Activated CD4-positive, CD25-positive, alpha-beta regulatory T cell treated with anti-CD3 and anti-CD28 coated beads, Interleukin-2, amount 50 U/mL, for 72 hours (primary cell): Measurements from ENCODE around the gene SLC38A3.
"Not testable (repeated sequence)": the region's sequence is repeated elsewhere in the genome, so short reads cannot be mapped to it uniquely, and the experiment has no call there.

ENCODE experiments used
- DNase-seq: peaks from one replicate; pipeline ENCODE4 v3.0.0; 2021

The SLC38A3 gene

DNA sequence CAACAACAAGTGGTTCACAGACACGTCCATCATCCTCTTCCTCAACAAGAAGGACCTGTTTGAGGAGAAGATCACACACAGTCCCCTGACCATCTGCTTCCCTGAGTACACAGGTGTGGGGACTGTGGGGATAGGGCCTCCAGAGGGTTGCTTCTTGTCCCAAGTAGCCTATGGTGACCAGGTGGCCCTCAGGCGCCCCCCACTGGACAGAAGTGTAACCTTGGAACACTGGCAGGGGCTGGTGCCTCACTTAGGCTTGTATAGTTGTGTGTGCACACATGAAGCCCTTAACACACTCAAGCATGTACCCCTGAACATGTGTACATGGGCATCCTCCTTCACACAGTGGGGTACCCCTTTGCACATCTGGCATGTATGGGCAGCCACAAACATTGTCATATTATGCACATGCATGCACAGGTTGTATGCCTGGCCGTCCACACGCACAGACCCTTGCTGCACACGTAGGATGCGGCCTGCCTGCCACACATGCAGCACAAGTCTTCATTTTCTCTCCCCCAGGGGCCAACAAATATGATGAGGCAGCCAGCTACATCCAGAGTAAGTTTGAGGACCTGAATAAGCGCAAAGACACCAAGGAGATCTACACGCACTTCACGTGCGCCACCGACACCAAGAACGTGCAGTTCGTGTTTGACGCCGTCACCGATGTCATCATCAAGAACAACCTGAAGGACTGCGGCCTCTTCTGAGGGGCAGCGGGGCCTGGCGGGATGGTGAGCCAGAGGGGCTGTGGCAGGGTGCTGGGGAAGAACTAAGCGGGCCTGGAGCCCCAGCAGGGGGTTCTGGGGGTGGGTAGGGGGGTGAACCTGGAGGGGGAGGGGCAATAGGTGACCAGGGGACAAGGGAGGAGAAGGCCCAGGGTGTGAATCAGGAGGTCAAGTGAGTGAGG lies 52.2 kb downstream of the SLC38A3 start:
- peak; percentile 57 for DNase-seq

DNA sequence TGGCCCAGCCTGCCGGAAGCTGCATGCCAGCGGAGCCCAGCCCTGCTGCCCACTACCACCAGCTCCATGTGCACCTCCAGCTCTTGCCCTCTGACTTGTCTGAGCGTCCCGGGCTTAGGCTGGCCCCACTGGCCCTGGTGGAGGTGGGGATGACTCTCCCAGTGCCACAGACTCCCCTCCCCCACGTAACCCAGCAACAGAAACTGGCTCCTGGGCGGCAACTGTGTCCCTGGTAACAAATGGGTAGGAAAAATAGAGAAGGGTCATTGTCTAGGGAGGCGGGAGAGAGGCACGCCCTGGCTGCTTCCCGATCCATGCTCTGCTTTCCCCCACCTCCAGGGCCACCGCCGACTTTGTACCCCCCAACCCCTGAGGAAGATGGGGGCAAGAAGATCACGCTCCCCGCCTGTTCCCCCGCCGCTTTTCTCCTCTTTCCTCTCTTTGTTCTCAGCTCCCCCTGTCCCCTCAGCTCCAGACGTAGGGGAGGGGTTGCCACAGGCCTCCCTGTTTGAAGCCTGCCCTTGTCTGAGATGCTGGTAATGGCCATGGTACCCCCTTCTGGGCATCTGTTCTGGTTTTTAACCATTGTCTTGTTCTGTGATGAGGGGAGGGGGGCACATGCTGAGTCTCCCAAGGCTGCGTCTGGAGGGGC lies 53.1 kb downstream of the SLC38A3 start:
- no peak for DNase-seq

DNA sequence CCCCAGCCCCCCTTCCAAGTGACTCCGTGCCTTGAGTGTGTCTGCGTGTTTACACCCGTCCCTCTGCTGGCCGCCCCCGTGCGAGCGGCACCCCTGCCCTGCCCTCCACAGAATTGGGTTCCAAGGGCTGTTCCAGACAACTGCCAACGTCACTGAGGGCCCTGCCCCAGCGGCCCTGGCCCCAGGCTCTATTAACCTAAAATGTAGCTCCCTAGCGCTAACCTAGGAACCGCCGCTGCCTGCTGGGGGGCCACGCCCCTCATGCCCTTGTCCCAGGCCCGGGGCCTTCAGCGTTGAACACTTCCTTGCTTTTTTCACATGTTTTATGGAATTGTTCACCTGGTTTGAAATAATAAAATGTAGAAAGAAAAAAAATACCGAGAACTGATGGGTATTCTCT lies 53.9 kb downstream of the SLC38A3 start:
- DNase-seq = no peak

DNA sequence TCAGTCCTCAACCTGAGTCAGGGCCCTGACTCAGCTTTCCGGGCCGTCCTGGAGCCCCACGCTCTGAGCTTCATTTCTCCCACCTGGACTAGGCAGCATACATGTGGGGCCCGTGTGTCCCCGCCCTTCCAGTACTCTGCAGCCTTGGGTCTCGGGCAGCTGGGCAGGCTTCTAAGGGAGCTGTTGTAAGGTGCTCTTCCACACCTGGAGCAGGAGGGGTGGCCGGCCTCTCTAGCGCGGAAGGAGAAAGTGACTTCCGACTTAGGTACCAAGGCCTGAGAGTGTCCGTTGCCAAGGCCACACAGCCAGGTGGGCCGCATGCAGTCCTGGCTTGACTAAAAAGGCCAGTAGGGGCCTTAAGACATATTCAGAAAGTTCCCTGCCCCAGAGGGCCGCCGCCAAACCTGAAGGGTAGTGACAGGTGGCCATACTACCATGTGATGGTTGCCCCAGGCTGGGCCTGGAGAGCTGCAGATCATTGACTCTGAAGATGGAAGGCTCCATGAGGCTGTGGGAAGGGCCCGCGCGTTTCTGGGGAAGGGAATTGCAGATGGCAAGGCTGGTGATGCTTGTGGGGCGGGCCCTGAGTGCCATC lies 54.5 kb downstream of the SLC38A3 start:
- no peak for DNase-seq

GRCh38 chr3:50260027-50260941 lies 55.2 kb downstream of the SLC38A3 start:
- peak; percentile 92 for DNase-seq

- no peak for DNase-seq
These were observed 55.9 kb downstream of the SLC38A3 start for GRCh38 chr3:50260942-50261441.

DNA sequence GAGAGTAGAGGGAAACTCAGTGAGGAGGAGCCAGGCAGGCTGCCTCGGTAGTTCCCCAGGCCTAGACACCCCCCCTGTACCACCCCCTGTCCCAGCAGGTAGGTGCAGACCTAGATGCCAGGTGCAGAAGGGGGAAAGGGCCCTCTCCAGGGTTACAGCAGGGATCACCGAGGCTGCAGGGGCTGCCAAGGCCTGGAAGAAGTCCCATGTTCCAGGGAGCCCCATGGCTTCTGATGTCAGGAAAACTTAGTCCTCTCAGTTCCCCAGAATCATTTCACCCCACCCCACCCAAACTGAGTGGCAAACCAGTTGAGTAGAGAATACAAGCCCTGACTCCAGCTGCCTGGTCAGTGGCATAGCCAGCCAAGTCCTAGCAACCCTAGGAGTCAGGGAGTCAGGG lies 56.4 kb downstream of the SLC38A3 start:
- DNase-seq = no peak

- not testable (repeated sequence) for DNase-seq
These were observed 57.1 kb downstream of the SLC38A3 start for GRCh38 chr3:50262200-50262599.

GRCh38 chr3:50262778-50263177 lies 57.7 kb downstream of the SLC38A3 start:
- DNase-seq = no peak

DNA sequence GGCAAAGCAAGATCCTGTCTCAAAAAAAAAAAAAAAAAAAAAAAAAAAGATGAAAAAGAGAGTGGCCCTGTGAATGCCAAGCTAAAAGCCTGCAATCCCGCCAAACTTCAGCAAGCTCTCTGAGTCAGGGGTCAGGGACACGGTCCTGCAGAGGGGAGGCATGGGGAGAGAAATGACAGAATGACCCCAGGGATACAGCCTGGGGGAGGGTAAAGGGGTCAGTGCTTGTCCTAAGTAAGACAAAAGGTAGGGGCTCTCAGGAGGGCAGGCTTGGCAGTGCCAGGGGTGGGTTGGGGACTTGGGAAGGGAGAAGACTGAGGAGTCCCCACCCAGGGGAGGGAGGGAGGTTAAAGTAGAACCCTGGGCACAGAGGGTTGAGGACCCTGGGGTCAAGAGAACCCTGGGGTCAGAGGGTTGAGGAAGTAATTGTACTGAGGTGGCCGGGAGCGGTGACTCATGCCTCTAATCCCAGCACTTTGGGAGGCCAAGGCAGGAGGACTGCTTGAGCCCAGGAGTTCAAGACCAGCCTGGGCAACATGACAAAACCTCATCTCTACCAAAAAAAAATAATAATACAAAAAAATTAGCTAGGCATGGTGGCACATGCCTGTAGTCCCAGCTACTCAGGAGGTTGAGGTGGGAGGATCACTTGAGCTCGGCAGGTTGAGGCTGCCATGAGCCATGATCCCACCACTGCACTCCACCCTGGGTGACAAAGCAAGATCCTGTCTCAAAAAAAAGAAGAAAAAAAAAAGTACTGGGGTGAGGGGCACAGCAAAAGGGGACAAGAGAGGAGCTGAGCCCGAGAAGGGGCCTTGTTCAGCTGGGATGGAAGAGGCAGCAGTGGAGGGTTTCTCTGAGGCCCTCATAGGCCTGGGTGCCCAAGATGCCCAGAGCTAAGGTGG lies 58.7 kb downstream of the SLC38A3 start:
- no peak for DNase-seq

DNA sequence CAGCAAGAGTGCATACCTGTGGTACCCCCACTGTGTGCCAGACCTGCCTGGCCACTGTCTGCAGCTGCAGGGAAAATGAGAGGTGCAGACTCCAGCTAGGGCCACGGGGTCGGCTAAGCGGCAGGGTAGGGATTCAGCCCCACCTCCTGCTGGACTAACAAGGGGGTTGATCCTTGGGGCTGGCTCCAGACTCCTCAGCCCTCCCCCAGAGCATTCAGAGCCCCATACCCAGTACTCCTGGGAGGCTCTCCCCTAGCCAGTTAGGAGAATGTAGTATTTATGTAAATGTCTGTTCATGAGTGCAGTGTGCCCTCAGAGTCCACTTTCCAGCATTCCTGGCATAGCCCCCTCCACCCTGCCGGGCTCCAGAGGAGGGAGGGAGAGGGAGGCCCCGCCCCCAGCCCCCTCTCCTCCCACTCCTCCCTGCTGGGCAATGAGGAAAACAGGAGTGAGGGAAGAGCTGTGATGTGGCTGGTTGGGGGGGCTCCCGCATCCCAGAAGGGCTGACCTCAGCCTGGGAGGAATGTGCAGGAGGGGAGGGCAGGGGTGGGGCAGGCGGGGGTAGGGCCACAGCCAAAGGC lies 59.4 kb downstream of the SLC38A3 start:
- no peak for DNase-seq

GRCh38 chr3:50264964-50265485 lies 60.0 kb downstream of the SLC38A3 start:
- no peak for DNase-seq

- no peak for DNase-seq
These were observed 60.5 kb downstream of the SLC38A3 start for GRCh38 chr3:50265571-50265970.

- no peak for DNase-seq
These were observed 60.9 kb downstream of the SLC38A3 start for GRCh38 chr3:50266017-50266416.

DNA sequence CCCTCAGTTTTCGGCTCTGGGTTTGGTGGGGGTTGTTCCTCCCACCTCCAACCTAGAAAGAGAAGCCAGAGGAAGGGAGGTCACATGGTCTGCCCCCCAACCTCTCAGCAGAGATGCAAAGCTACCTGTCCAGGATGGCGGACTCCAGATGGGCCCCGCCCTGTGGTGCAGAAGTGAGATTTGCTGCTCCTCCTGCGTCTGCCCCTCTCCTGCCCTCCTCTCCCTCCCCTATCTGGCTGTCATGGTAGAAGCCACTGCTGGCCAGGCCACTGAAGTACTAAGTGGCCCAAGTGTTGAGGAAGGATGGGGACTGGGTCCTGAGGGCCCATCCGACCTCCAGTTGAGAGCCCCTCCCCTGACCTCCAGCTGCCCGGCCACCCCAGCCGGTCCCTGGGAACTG lies 61.8 kb downstream of the SLC38A3 start:
- DNase-seq = no peak

DNA sequence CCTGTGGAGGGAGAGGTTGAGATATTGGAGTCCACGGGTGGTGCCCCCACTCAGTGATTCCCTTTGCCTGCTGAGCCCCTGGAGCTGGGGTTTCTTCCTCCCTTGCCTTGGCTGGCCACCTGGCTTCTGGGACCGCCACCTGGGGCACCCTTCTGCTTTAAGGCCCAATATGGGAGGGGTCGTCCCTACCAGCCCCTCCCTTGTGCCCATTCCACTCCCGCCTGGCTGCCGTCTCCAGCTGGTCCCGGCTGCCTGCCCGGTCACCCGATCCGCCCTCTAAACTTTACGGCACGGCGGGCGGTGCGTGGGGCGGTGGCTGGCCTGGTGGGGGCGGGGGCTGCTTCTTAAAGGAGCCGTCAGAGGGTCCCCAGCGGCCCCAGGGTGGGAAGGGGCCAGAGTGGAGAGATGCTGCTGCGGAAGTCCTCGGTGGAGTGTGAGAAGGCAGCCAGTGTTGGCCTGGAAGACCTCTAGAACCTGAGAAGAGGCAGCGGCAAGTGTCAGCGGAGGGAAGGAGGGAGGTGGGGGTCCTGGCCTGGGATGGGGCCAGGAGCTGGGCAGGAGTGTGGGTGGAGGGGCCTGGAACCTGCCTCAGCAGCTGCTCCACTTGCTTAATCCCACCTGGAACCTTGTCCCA lies 62.3 kb downstream of the SLC38A3 start:
- no peak for DNase-seq

GRCh38 chr3:50268276-50268675 lies 63.2 kb downstream of the SLC38A3 start:
- no peak for DNase-seq

- no peak for DNase-seq
These were observed 63.8 kb downstream of the SLC38A3 start, which contains the start of gene SEMA3B for GRCh38 chr3:50268703-50269451. Gene SEMA3B (plus strand): TSS chr3:50269147. CDS start chr3:50269241, 94 bp downstream.

- no peak for DNase-seq
These were observed 64.4 kb downstream of the SLC38A3 start for GRCh38 chr3:50269460-50269859.
